Activated T-cell treated with anti-CD3 and anti-CD28 coated beads for 48 hours (primary cell): Measurements from ENCODE around the gene NAMPT.
"Not testable (repeated sequence)": the region's sequence is repeated elsewhere in the genome, so short reads cannot be mapped to it uniquely, and the experiment has no call there.

ENCODE experiments used
- DNase-seq: peaks from one replicate; pipeline ENCODE4 v3.0.0-alpha.2; 2020; ENCODE audit warnings: low read depth

Gene NAMPT

GRCh38 chr7:106225856-106226255 is 58.9 kb downstream of the NAMPT start:
- DNase-seq, result no peak

GRCh38 chr7:106224797-106225196 is 60.0 kb downstream of the NAMPT start:
- no peak for DNase-seq

- DNase-seq, result no peak
These were observed 61.6 kb downstream of the NAMPT start for GRCh38 chr7:106223156-106223555.

GRCh38 chr7:106222545-106222944 is 62.2 kb downstream of the NAMPT start:
- no peak for DNase-seq

- no peak for DNase-seq
These were observed 64.5 kb downstream of the NAMPT start for GRCh38 chr7:106220307-106220706.

- no peak for DNase-seq
These were observed 65.6 kb downstream of the NAMPT start for GRCh38 chr7:106219170-106219569.

GRCh38 chr7:106218546-106218945 is 66.2 kb downstream of the NAMPT start:
- no peak for DNase-seq

GRCh38 chr7:106216923-106217542 is 67.8 kb downstream of the NAMPT start:
- DNase-seq, result no peak

GRCh38 chr7:106216517-106216922 is 68.3 kb downstream of the NAMPT start:
- DNase-seq, result no peak

- DNase-seq, result no peak
These were observed 68.8 kb downstream of the NAMPT start for GRCh38 chr7:106215868-106216516.

- not testable (repeated sequence) for DNase-seq
These were observed 75.8 kb downstream of the NAMPT start for GRCh38 chr7:106208944-106209343.

- no peak for DNase-seq
These were observed 77.8 kb downstream of the NAMPT start for GRCh38 chr7:106206826-106207541.

GRCh38 chr7:106205621-106206222 is 79.1 kb downstream of the NAMPT start:
- DNase-seq, result no peak

GRCh38 chr7:106203473-106203872 is 81.3 kb downstream of the NAMPT start:
- DNase-seq, result no peak

- no peak for DNase-seq
These were observed 83.6 kb downstream of the NAMPT start for GRCh38 chr7:106201164-106201563.

GRCh38 chr7:106199813-106200364 is 84.9 kb downstream of the NAMPT start:
- DNase-seq, result no peak

- no peak for DNase-seq
These were observed 85.8 kb downstream of the NAMPT start for GRCh38 chr7:106199024-106199423.
